H1 (cell line): ENCODE data around the gene ADGRB3.

ENCODE experiments used
- USF2 ChIP-seq: IDR thresholded peaks from 2 replicates; pipeline ENCODE4 v1.6.1; 2011; ENCODE audit warnings: low read length, improper control_type of control experiment
- TF ChIP-seq, protein P1 (sequence below), 3 experiments: IDR thresholded peaks; 1 replicate in 2 of 3; 2 replicates in 1 of 3; pipeline versions ENCODE4 v1.5.1 to v1.6.1; 2011; ENCODE audit warnings: low read length in 3 of 3, mild to moderate bottlenecking in 3 of 3, inconsistent platforms in 2 of 3, low read depth in 1 of 3, moderate library complexity in 1 of 3; ENCODE audit not compliant: insufficient read depth in 1 of 3; ENCODE audit errors: control extremely low read depth in 1 of 3

DNA sequence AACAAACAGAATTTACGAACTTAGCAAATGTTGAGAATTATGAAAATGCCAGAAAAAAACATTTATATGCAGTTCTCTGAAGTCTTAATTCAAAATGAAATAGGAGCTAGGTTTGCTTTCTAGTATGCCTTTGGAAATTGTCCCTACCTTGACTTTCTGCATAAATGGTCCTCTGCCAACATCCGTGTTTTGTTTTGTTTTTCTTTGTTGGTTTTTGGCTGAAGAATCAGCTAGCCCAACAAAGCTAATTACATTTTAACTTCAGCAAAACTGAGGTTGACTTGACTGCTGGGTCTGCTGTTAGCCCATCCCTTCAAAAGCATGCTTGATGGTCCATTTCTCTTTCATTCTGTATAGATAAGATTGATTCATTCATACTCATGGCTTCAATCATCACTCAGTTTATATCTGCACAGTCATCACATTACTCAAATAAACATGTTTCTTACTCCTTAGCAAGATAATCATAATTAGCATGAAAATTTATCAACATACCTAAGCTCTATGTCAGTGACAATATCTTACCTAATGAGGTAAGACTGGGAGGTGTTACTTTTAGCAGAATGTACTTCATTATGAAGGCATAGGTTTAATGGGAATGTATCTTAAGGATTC lies 76.4 kb downstream of the ADGRB3 start:
- TF ChIP-seq, protein P1, sequence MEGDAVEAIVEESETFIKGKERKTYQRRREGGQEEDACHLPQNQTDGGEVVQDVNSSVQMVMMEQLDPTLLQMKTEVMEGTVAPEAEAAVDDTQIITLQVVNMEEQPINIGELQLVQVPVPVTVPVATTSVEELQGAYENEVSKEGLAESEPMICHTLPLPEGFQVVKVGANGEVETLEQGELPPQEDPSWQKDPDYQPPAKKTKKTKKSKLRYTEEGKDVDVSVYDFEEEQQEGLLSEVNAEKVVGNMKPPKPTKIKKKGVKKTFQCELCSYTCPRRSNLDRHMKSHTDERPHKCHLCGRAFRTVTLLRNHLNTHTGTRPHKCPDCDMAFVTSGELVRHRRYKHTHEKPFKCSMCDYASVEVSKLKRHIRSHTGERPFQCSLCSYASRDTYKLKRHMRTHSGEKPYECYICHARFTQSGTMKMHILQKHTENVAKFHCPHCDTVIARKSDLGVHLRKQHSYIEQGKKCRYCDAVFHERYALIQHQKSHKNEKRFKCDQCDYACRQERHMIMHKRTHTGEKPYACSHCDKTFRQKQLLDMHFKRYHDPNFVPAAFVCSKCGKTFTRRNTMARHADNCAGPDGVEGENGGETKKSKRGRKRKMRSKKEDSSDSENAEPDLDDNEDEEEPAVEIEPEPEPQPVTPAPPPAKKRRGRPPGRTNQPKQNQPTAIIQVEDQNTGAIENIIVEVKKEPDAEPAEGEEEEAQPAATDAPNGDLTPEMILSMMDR (IDR thresholded peaks at IDR 0.05; ENCODE audit: control extremely low read depth in 1 of 3, insufficient read depth in 1 of 3, low read depth in 1 of 3, low read length in 3 of 3): no peak
- TF ChIP-seq USF2: no peak
